Mesenchymal stem cell (in vitro differentiated cells and primary cell): Measurements from ENCODE around the gene ARFGAP3.

ENCODE experiments used
- DNase-seq: peaks from one replicate; pipeline ENCODE4 v3.0.0-alpha.2; 2013
- H2AFZ ChIP-seq: one replicate; pipeline ENCODE4 v1.6.1; 2013; ENCODE audit warnings: low read depth, mild to moderate bottlenecking, control low read depth, inconsistent platforms, low read length, moderate library complexity
- H2AK5ac ChIP-seq: 2 replicates; pipeline ENCODE4 v1.6.1; 2013; ENCODE audit warnings: low read length, moderate library complexity, mild to moderate bottlenecking, inconsistent platforms; ENCODE audit not compliant: severe bottlenecking
- H2BK120ac ChIP-seq: one replicate; pipeline ENCODE4 v1.6.1; 2013; ENCODE audit warnings: low read depth, mild to moderate bottlenecking, inconsistent platforms, low read length, moderate library complexity
- H2BK12ac ChIP-seq, 2 experiments: one replicate each; pipeline ENCODE4 v1.6.1; 2013; ENCODE audit warnings: inconsistent platforms in 2 of 2, low read length in 2 of 2, mild to moderate bottlenecking in 2 of 2, moderate library complexity in 2 of 2, control low read depth in 1 of 2
- H2BK15ac ChIP-seq: one replicate; pipeline ENCODE4 v1.6.1; 2013; ENCODE audit warnings: mild to moderate bottlenecking, low read depth, inconsistent platforms; ENCODE audit not compliant: poor library complexity, severe bottlenecking
- H2BK5ac ChIP-seq: 2 replicates; pipeline ENCODE4 v1.6.1; 2013; ENCODE audit warnings: low read depth, mild to moderate bottlenecking, low read length, control low read depth, inconsistent platforms; ENCODE audit not compliant: poor library complexity, severe bottlenecking
- H3K14ac ChIP-seq, 2 experiments: one replicate each; pipeline ENCODE4 v1.6.1; 2013; ENCODE audit warnings: inconsistent platforms in 2 of 2, low read length in 2 of 2, control low read depth in 1 of 2, mild to moderate bottlenecking in 1 of 2, moderate library complexity in 1 of 2
- H3K18ac ChIP-seq, 2 experiments: one replicate each; pipeline ENCODE4 v1.6.1; 2013; ENCODE audit warnings: inconsistent platforms in 2 of 2, low read length in 2 of 2, control low read depth in 1 of 2, low read depth in 1 of 2, mild to moderate bottlenecking in 1 of 2
- H3K23ac ChIP-seq, 2 experiments: one replicate each; pipeline ENCODE4 v1.6.1; 2013; ENCODE audit warnings: inconsistent platforms in 2 of 2, low read length in 2 of 2, mild to moderate bottlenecking in 2 of 2, moderate library complexity in 2 of 2, control low read depth in 1 of 2
- H3K27ac ChIP-seq: 2 replicates; pipeline ENCODE4 v1.5.1; 2013; ENCODE audit warnings: mild to moderate bottlenecking, moderate library complexity, low read length, control low read depth, inconsistent platforms; ENCODE audit not compliant: poor library complexity, severe bottlenecking
- H3K27me3 ChIP-seq, 2 experiments: 2 replicates each; pipeline versions ENCODE4 v1.6.1 to v1.7.0; 2013; ENCODE audit warnings: low read length in 2 of 2, mild to moderate bottlenecking in 2 of 2, moderate library complexity in 2 of 2, control low read depth in 1 of 2, inconsistent platforms in 1 of 2; ENCODE audit not compliant: control insufficient read depth in 1 of 2, insufficient read depth in 1 of 2
- H3K36me3 ChIP-seq, 2 experiments: 2 replicates each; pipeline versions ENCODE4 v1.6.1 to v1.7.0; 2013; ENCODE audit warnings: low read length in 2 of 2, control low read depth in 1 of 2, inconsistent platforms in 1 of 2, low read depth in 1 of 2, mild to moderate bottlenecking in 1 of 2; ENCODE audit not compliant: insufficient read depth in 2 of 2, control insufficient read depth in 1 of 2
- H3K4ac ChIP-seq, 2 experiments: one replicate each; pipeline ENCODE4 v1.6.1; 2013; ENCODE audit warnings: inconsistent platforms in 2 of 2, low read length in 2 of 2, mild to moderate bottlenecking in 2 of 2, moderate library complexity in 2 of 2, control low read depth in 1 of 2, low read depth in 1 of 2
- H3K4me1 ChIP-seq: 2 replicates; pipeline ENCODE4 v1.6.1; 2013; ENCODE audit warnings: low read depth, low read length, control low read depth; ENCODE audit not compliant: control insufficient read depth, insufficient read depth
- H3K4me2 ChIP-seq: 2 replicates; pipeline ENCODE4 v1.6.1; 2013; ENCODE audit warnings: low read length, mild to moderate bottlenecking, inconsistent platforms; ENCODE audit not compliant: poor library complexity, severe bottlenecking
- H3K4me3 ChIP-seq, 2 experiments: 2 replicates each; pipeline versions ENCODE4 v1.5.1 to v1.7.0; 2013; ENCODE audit warnings: low read length in 2 of 2, mild to moderate bottlenecking in 2 of 2, control low read depth in 1 of 2, low read depth in 1 of 2; ENCODE audit not compliant: insufficient read depth in 1 of 2
- H3K79me1 ChIP-seq: replicated peaks from 2 replicates; pipeline ENCODE4 v1.6.1; 2013; ENCODE audit warnings: mild to moderate bottlenecking, control low read depth, low read length, inconsistent platforms; ENCODE audit not compliant: poor library complexity, severe bottlenecking
- H3K9ac ChIP-seq: 2 replicates; pipeline ENCODE4 v1.7.0; 2013; ENCODE audit warnings: mild to moderate bottlenecking, low read length, moderate library complexity
- H3K9me3 ChIP-seq: 2 replicates; pipeline ENCODE4 v1.7.0; 2013; ENCODE audit warnings: mild to moderate bottlenecking, low read length; ENCODE audit not compliant: control insufficient read depth
- H4K8ac ChIP-seq: one replicate; pipeline ENCODE4 v1.6.1; 2013; ENCODE audit warnings: inconsistent platforms, mild to moderate bottlenecking, low read length, moderate library complexity
- H4K91ac ChIP-seq: one replicate; pipeline ENCODE4 v1.6.1; 2013; ENCODE audit warnings: mild to moderate bottlenecking, low read length, inconsistent platforms
- WGBS: methylation state at CpG from one replicate; pipeline ENCODE4 v1.1.7; 2013; ENCODE audit warnings: mixed read lengths; 5-methylcytosine and 5-hydroxymethylcytosine counted together

ARFGAP3 gene

DNA sequence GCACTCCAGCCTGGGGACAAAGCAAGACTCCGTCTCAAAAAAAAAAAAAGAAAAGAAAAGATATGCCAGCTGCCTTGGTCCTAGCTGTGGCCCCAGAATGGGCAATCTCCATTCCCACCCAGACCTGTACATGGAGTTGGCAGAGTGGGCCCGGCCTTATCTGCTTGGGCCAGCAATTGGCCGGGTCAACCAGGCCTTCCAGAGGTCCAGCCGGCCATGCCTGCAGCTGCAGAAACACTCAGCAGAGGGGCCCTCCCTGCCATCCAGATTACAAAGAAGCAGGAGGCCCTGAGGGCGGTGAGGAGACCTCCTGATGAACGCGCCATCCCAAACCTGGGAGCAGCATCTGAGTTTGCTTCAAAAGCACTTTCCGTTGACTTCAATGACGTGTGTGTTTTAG lies 26.9 kb upstream of the ARFGAP3 start:
- peaks cover 79 to 84% of the 10 kb centered on the region in 2 experiments for H3K36me3 ChIP-seq
- H3K27ac ChIP-seq = no peak overlapping the region
- H3K4me1 ChIP-seq = peaks cover 53% of the 10 kb centered on the region
- H3K79me1 ChIP-seq = peaks cover 37% of the 10 kb centered on the region
- H3K18ac ChIP-seq = no peak overlapping the region
- WGBS = 95% methylated on average over 9 of the region's 9 CpGs
- no peak overlapping the region for H3K4me3 ChIP-seq
- no peak overlapping the region for H3K4ac ChIP-seq
- no peak overlapping the region for H2BK5ac ChIP-seq
- no peak overlapping the region for H2AK5ac ChIP-seq
- no peak overlapping the region for H4K8ac ChIP-seq
- no peak overlapping the region for H2BK12ac ChIP-seq
- DNase-seq = no peak
- H2BK120ac ChIP-seq = no peak overlapping the region
- no peak overlapping the region for H2AFZ ChIP-seq
- no peak overlapping the region for H2BK15ac ChIP-seq
- H3K9ac ChIP-seq = no peak overlapping the region
- H3K4me2 ChIP-seq = no peak overlapping the region
- H3K9me3 ChIP-seq = no peaks in the 10 kb centered on the region
- no peak overlapping the region for H3K14ac ChIP-seq
- H4K91ac ChIP-seq = no peak overlapping the region
- no peaks in the 10 kb centered on the region for H3K27me3 ChIP-seq
- H3K23ac ChIP-seq = no peak overlapping the region

DNA sequence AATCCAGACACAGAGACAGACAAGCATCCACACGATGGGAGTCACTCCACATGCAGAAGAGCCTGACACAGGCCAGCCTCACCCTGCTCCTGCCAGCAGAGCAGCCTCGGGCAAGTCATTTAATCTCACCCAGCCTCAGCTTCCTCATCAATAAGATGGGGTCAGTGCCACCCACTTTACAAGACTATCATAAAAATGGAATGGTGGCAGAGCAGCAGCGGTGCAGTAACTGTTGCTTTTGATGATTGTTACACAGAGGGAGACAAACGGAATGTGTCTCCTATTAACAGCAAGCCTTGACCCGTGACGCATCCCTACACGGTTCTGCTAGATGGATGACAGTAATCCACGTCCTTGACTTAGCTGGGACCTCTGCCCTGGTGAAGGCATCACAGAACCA lies 26.0 kb upstream of the ARFGAP3 start:
- H3K4ac ChIP-seq = no peak overlapping the region
- H2AK5ac ChIP-seq = no peak overlapping the region
- no peak overlapping the region for H3K23ac ChIP-seq
- H3K27me3 ChIP-seq = no peaks in the 10 kb centered on the region
- H2BK15ac ChIP-seq = no peak overlapping the region
- H3K27ac ChIP-seq = no peak overlapping the region
- no peak overlapping the region for H3K4me2 ChIP-seq
- H3K36me3 ChIP-seq = peaks cover 79 to 84% of the 10 kb centered on the region in 2 experiments
- no peak overlapping the region for H2BK12ac ChIP-seq
- no peaks in the 10 kb centered on the region for H3K9me3 ChIP-seq
- H4K8ac ChIP-seq = no peak overlapping the region
- H4K91ac ChIP-seq = no peak overlapping the region
- 92% methylated on average over 8 of the region's 8 CpGs for WGBS
- H3K79me1 ChIP-seq = peaks cover 37% of the 10 kb centered on the region
- DNase-seq = no peak
- no peak overlapping the region for H2BK120ac ChIP-seq
- H3K14ac ChIP-seq = no peak overlapping the region
- peaks cover 51% of the 10 kb centered on the region for H3K4me1 ChIP-seq
- no peak overlapping the region for H2AFZ ChIP-seq
- H3K4me3 ChIP-seq = no peak overlapping the region
- H3K18ac ChIP-seq = no peak overlapping the region
- H2BK5ac ChIP-seq = no peak overlapping the region
- no peak overlapping the region for H3K9ac ChIP-seq

DNA sequence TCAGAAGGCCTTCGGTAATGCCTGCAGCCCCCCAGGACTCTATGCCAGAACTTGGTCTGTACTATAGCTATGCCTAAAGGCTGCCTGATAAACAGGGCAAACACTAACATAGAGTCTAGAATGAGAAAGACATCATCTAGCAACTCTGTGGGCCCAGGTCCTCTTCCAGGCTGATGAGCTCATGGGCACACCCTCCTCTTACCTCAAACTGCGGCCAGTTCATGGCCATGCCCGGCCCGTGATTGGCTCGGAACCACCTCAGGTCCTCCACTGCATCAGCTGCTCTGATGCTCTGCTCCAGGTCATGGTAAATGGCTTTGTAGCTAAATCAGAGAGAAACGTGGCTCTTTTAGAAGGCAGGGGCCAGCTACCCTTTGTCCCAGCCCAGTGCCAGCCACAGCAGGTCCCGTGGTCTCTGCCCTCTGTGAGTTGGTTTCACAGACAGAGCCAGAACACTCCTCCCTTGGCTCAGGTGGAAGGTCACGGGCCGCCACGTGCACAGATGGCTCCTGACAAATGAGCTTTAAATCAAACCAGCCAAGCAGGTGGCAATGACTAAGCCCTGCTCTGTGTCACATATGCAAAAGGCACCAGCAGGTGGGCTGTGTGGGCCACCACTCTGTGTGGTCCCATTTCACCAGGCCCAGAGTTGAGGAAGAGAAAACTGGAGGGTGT lies 25.0 kb upstream of the ARFGAP3 start:
- 88% methylated on average over 10 of the region's 10 CpGs for WGBS

DNA sequence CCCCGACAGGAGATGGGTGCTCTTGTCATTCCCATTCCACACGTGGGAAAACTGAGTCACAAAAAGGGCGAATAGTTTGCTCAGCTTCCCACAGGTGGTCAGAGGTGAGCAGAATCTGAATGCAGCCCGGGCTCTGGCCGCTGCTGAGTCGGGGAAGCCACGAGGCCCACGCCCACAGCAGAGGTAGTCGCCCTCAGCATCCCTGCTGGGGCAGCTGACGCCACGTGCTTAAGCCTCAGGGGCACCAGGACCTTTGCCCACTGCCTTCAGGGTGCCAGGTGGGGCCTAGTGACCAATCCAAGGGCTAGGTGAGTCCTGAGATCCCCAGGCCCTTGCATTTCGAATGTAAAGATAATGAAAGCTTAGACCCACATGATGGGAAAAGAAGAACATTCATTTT lies 24.2 kb upstream of the ARFGAP3 start:
- Histone ChIP-seq H3K9me3 (no peaks in the 10 kb centered on the region), H3K4me3 (no peak overlapping the region), H2BK5ac (no peak overlapping the region), H3K79me1 (peaks cover 31% of the 10 kb centered on the region), H2BK12ac (no peak overlapping the region), H3K4ac (no peak overlapping the region), H4K91ac (no peak overlapping the region), H2BK15ac (no peak overlapping the region), H2BK120ac (no peak overlapping the region), H3K9ac (no peak overlapping the region), H3K36me3 (peaks cover 84 to 86% of the 10 kb centered on the region in 2 experiments), H4K8ac (no peak overlapping the region), H3K18ac (no peak overlapping the region), H3K4me2 (no peak overlapping the region), H2AK5ac (no peak overlapping the region), H3K14ac (no peak overlapping the region), H3K27ac (no peak overlapping the region), H3K23ac (no peak overlapping the region), H3K4me1 (peaks cover 40% of the 10 kb centered on the region), H2AFZ (no peak overlapping the region), H3K27me3 (no peaks in the 10 kb centered on the region)
- 97% methylated on average over 12 of the region's 12 CpGs for WGBS
- DNase-seq = no peak

More for the DNA sequence above, 25.0 kb upstream of the ARFGAP3 start:
- no peak overlapping the region for H3K9ac ChIP-seq
- H3K27me3 ChIP-seq = no peaks in the 10 kb centered on the region
- no peak overlapping the region for H3K4ac ChIP-seq
- no peak overlapping the region for H2BK15ac ChIP-seq
- H3K4me2 ChIP-seq = no peak overlapping the region
- no peak for DNase-seq
- H4K8ac ChIP-seq = no peak overlapping the region
- no peaks in the 10 kb centered on the region for H3K9me3 ChIP-seq
- H2AK5ac ChIP-seq = no peak overlapping the region
- H2BK12ac ChIP-seq = no peak overlapping the region
- no peak overlapping the region for H3K14ac ChIP-seq
- H3K18ac ChIP-seq = no peak overlapping the region
- no peak overlapping the region for H2AFZ ChIP-seq
- peaks cover 82 to 86% of the 10 kb centered on the region in 2 experiments for H3K36me3 ChIP-seq
- H3K79me1 ChIP-seq = peaks cover 30% of the 10 kb centered on the region
- no peak overlapping the region for H3K23ac ChIP-seq
- no peak overlapping the region for H3K27ac ChIP-seq
- H2BK5ac ChIP-seq = no peak overlapping the region
- no peak overlapping the region for H3K4me3 ChIP-seq
- H2BK120ac ChIP-seq = no peak overlapping the region
- peaks cover 42% of the 10 kb centered on the region for H3K4me1 ChIP-seq
- H4K91ac ChIP-seq = no peak overlapping the region
